Astrocyte of the hippocampus (primary cell): ENCODE results near the gene PRKCA.

Experiments
- DNase-seq: peaks from one replicate; pipeline ENCODE4 v3.0.0; 2011; ENCODE audit warnings: low read depth, low spot score

Gene PRKCA

GRCh38 chr17:66799849-66800537 lies 497.6 kb downstream of the PRKCA start:
- DNase-seq, result no peak

- no peak for DNase-seq
Measured at GRCh38 chr17:66803474-66803951, 501.1 kb downstream of the PRKCA start.

DNA sequence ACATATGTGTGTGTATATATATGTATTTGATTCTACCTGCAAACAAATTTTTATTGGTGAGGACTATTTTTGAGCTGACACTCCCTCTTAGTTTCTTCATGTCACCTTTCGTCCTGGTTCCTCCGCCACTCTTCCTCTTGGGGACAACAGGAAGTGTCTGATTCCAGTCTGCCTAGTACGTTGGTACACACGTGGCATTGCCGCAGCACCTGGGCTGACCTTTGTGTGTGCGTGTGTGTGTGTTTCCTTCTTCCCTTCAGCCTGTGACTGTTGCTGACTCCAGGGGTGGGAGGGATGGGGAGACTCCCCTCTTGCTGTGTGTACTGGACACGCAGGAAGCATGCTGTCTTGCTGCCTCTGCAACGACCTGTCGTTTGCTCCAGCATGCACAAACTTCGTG lies 503.2 kb downstream of the PRKCA start:
- no peak for DNase-seq

- no peak for DNase-seq
Measured at GRCh38 chr17:66807182-66807581, 504.8 kb downstream of the PRKCA start.

GRCh38 chr17:66809408-66809807 lies 507.0 kb downstream of the PRKCA start:
- no peak for DNase-seq

GRCh38 chr17:66810951-66811682 lies 508.7 kb downstream of the PRKCA start:
- DNase-seq, result no peak

GRCh38 chr17:66811683-66812054 lies 509.3 kb downstream of the PRKCA start:
- DNase-seq, result no peak

DNA sequence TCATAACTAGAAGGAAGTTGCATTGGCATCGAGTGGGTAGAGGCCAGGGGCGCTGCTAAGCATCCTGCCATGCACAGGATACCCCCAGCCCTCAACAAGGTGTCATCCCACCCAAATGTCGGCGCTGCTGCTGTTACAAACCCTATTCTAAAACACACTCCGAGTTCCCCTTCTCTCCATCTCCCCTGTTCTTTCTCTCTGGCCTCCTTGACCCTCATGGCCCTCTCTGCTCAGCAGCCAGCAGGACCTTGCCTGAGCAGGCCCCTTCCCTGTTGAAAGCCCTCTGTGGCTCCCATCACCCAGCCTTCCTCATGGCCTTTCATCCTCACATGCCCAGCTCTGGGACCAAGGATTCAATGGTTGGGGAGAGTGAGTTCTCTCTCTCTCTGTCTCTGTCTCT lies 510.2 kb downstream of the PRKCA start:
- DNase-seq, result no peak

GRCh38 chr17:66813296-66813695 lies 510.9 kb downstream of the PRKCA start:
- no peak for DNase-seq

GRCh38 chr17:66814026-66814425 lies 511.6 kb downstream of the PRKCA start:
- DNase-seq, result no peak

- no peak for DNase-seq
Measured at GRCh38 chr17:66814570-66814969, 512.2 kb downstream of the PRKCA start.

GRCh38 chr17:66817750-66818149 lies 515.3 kb downstream of the PRKCA start:
- DNase-seq, result no peak

DNA sequence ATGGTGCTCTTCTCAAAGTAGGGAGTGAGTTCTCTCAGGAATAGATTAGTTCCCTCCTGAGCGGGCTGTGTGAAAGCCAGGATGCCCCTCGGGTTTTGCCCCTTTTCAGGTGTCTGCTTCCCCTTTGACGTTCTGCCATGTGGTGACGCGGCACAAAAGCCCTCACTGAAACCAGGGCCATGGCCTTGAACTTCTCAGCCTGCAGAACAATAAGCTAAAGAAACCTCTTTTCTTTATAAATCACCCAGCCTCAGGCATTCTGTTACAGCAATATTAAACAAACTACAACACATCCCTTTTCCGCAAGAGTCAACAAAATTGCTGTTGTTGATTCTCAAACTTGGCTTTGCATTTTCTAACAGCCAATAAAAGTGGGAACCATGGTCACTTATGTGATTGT lies 517.1 kb downstream of the PRKCA start:
- DNase-seq, result no peak

DNA sequence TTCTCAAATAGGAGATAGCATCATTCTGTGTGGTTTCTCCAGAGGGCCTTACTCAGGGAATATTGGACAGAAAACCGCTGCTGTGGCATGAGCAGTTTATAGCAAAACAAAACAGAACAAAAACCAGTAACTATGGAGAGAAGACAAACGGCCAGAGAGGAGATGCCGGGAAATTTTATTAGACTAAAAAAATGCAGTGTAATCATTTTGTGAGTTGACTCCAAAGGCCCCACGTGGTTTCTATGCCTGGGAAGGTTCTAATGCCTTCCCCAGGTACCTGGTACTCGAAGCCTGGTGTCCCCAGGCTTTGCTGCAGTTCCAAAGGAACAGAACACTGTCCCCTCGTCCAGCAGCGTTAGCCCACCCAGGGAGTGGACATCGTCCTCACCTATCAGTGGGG lies 519.6 kb downstream of the PRKCA start:
- DNase-seq, result no peak

DNA sequence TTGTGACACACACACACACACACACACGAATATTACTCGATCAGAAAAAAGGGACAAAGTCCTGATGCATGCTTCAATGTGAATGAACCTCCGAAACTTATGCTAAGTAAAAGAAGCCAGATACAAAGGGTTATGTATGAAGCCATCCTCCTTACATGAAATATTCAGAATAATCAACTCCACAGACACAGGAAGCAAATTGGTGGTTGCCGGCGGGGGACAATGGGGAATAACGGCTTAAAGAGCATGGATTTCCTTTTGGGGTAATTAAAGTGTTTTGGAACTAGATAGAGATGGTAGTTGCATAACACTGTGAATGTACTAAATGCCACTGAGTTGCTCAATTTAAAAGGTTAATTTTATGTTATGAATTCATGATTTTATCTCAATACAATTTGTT lies 524.4 kb downstream of the PRKCA start:
- DNase-seq, result no peak

GRCh38 chr17:66829386-66829864 lies 527.0 kb downstream of the PRKCA start:
- peak; percentile 91 for DNase-seq

GRCh38 chr17:66829883-66830282 lies 527.5 kb downstream of the PRKCA start:
- DNase-seq, result no peak

- no peak for DNase-seq
Measured at GRCh38 chr17:66830451-66830850, 528.0 kb downstream of the PRKCA start.

- no peak for DNase-seq
Measured at GRCh38 chr17:66831383-66832210, 529.2 kb downstream of the PRKCA start.

GRCh38 chr17:66833201-66833600 lies 530.8 kb downstream of the PRKCA start:
- no peak for DNase-seq

DNA sequence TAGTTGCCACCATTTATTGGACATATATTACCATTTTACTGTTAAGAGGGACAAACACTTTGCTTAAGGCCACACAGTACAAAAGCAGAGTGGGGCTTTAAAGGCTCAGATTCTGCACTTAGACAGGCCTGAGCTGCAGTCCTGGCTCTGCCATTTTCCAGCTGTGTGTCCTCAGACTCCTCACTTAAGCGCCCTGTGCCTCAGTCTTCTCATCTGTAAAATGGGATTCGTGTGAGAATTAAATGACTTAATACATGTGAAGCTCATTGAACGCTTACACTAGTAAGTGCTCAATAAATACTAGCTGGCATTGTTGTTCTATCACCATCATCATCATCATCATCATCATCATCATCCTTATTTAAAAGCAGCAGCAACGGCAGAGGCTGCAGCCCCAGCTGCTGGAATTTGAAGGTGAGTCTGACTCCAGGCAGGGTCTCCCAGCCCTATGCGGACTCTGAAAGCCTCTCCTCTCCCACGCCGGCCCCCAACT lies 532.1 kb downstream of the PRKCA start:
- DNase-seq, result no peak

DNA sequence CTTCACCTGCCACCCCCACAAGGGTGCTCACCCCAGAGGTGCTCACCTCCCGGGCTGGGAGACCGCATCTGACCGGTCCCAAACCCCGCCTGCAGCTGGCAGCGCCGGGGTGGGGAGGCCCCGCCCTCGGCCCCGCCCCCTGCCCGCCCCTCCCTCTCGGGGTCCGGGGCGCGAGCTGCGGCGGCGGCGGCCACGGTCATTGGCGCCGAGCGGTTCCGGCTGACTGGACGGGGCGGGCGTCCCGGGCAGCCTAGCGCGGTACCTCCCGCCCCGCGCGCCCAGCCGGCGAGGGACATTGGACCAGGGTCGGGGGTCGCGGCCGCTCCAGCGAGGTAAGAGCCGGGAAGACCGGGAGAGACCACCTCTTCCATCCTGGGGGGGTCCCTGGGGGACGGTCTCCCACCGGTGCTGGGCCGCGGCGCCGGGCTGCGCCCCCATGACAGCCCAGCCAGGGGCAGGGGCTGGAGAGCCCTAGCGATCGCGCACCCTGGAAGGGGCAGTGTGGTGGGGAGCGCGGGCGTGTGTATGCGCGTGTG lies 532.6 kb downstream of the PRKCA start, which contains the start of gene CACNG5:
CACNG5 (plus strand) TSS at position 199 of the 536 bp plus-strand sequence. CDS start 42,216 bp downstream, outside the sequence.
- DNase-seq, result peak; percentile 23
